C4-2B (cell line): ENCODE data around the gene MEP1A.

Experiments used
- ZFX ChIP-seq: fragments of 450-650 bp; IDR thresholded peaks from 2 replicates; pipeline ENCODE4 v1.6.1; 2017
- TF ChIP-seq, protein P1 (sequence below): fragments of 450-650 bp; conservative IDR thresholded peaks from 2 replicates; pipeline ENCODE4 v1.5.1; 2017; ENCODE audit warnings: mild to moderate bottlenecking

DNA sequence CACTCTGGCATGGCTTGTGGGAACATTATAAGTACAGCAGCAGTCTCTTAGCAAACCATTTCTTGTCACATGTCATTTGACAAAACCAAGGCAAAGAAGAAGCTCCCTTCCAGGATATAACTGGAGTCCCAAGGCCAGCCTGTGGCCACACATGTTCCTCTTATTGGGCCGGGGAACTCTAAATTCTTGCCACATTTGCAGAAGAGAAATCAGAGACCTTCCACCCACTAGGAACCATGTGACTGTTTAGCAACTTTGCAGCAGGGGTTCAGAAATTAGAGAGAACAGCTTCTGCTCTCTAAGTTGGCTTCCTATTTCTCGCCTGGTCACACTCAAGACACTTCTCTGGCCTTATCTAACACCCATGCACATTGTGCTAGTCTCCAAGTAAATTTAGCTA is 20.4 kb upstream of the MEP1A start:
- TF ChIP-seq, protein P1, sequence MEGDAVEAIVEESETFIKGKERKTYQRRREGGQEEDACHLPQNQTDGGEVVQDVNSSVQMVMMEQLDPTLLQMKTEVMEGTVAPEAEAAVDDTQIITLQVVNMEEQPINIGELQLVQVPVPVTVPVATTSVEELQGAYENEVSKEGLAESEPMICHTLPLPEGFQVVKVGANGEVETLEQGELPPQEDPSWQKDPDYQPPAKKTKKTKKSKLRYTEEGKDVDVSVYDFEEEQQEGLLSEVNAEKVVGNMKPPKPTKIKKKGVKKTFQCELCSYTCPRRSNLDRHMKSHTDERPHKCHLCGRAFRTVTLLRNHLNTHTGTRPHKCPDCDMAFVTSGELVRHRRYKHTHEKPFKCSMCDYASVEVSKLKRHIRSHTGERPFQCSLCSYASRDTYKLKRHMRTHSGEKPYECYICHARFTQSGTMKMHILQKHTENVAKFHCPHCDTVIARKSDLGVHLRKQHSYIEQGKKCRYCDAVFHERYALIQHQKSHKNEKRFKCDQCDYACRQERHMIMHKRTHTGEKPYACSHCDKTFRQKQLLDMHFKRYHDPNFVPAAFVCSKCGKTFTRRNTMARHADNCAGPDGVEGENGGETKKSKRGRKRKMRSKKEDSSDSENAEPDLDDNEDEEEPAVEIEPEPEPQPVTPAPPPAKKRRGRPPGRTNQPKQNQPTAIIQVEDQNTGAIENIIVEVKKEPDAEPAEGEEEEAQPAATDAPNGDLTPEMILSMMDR, result no peak
- TF ChIP-seq ZFX, result no peak
